B cell (primary cell): ENCODE data around the gene SYNJ2. TPM values are rescaled to one million over a fixed set of nuclear protein-coding genes. Genes with fewer than 3 reads are reported as not detected.

Experiments
- ATAC-seq: fragments of 200-7000 bp; cut with Tn5 transposase; one replicate; pipeline ENCODE4 v1.10.0; 2021; ENCODE audit warnings: low read depth, mild to moderate bottlenecking, moderate number of reproducible peaks, moderate library complexity
- CTCF ChIA-PET: fragments of 350-600 bp; sonication (Branson Sonifier 250); formaldehyde crosslinking; loops from one replicate; lab custom pipeline; 2021; ENCODE audit warnings: antibody characterized with exemption, inconsistent platforms; lab: Charles Lee
- POLR2A ChIA-PET: fragments of 350-600 bp; sonication (Branson Sonifier 250); formaldehyde crosslinking; loops from one replicate; lab custom pipeline; 2021; ENCODE audit warnings: antibody characterized with exemption; lab: Charles Lee
- DNase-seq: peaks from one replicate; pipeline ENCODE4 v3.0.0; 2013
- H2AFZ ChIP-seq: 2 replicates; pipeline ENCODE4 v1.6.1; 2012; ENCODE audit warnings: mild to moderate bottlenecking, low read depth, low read length; ENCODE audit not compliant: insufficient read depth, poor library complexity, severe bottlenecking
- H3K27ac ChIP-seq, 2 donors: 1 replicate in 1 of 2; 2 replicates in 1 of 2; pipeline ENCODE4 v1.5.1; 2012 to 2013; ENCODE audit warnings: low read length in 2 of 2, mild to moderate bottlenecking in 2 of 2, moderate library complexity in 1 of 2
- H3K27me3 ChIP-seq, 4 experiments: fragments of 200-600 bp in 1 of 4; sonication (generic) in 1 of 4; replicated peaks in 1 of 4; 1 replicate in 2 of 4; 2 replicates in 2 of 4; pipeline versions ENCODE4 v1.6.1 to v1.7.0; 2013 to 2016; ENCODE audit warnings: low read length in 3 of 4, mild to moderate bottlenecking in 2 of 4, mixed read lengths in 1 of 4, moderate library complexity in 1 of 4; ENCODE audit not compliant: insufficient read depth in 4 of 4, control insufficient read depth in 3 of 4; ENCODE audit errors: control extremely low read depth in 1 of 4
- H3K36me3 ChIP-seq, 2 experiments: replicated peaks in 1 of 2; 1 replicate in 1 of 2; 2 replicates in 1 of 2; pipeline versions ENCODE4 v1.6.1 to v1.7.1; 2013; ENCODE audit warnings: low read length in 1 of 2; ENCODE audit not compliant: insufficient read depth in 2 of 2, control insufficient read depth in 1 of 2; ENCODE audit errors: control extremely low read depth in 1 of 2, extremely low read depth in 1 of 2
- H3K4me1 ChIP-seq, 2 donors: fragments of 200-600 bp in 1 of 2; sonication (generic) in 1 of 2; 1 replicate in 1 of 2; 2 replicates in 1 of 2; pipeline versions ENCODE4 v1.5.1 to v1.6.1; 2013 to 2017; ENCODE audit warnings: low read length in 2 of 2; ENCODE audit not compliant: control insufficient read depth in 2 of 2, insufficient read depth in 2 of 2
- H3K4me2 ChIP-seq: replicated peaks from 2 replicates; pipeline ENCODE3; 2012; ENCODE audit warnings: mild to moderate bottlenecking, low read depth, low read length; ENCODE audit not compliant: poor library complexity, severe bottlenecking
- H3K4me3 ChIP-seq, 5 experiments: fragments of 200-600 bp in 1 of 5; sonication (generic) in 1 of 5; 1 replicate in 3 of 5; 2 replicates in 2 of 5; pipeline versions ENCODE4 v1.5.1 to v1.7.0; 2011 to 2016; ENCODE audit warnings: low read length in 4 of 5, mild to moderate bottlenecking in 4 of 5, low read depth in 2 of 5, control low read depth in 1 of 5, moderate library complexity in 1 of 5; ENCODE audit not compliant: insufficient read depth in 1 of 5; ENCODE audit errors: control extremely low read depth in 1 of 5, extremely low read depth in 1 of 5
- H3K79me2 ChIP-seq: fragments of 200-600 bp; sonication (generic); one replicate; pipeline ENCODE4 v1.6.0; 2016; ENCODE audit warnings: low read length; ENCODE audit not compliant: control insufficient read depth, insufficient read depth
- H3K9ac ChIP-seq: fragments of 200-600 bp; sonication (generic); 2 replicates; pipeline ENCODE4 v1.6.1; 2017; ENCODE audit warnings: mild to moderate bottlenecking, low read length, moderate library complexity
- H3K9me3 ChIP-seq, 3 donors: one replicate each; pipeline versions ENCODE4 v1.6.1 to v1.7.1; 2013; ENCODE audit warnings: low read length in 2 of 3; ENCODE audit not compliant: control insufficient read depth in 2 of 3, insufficient read depth in 1 of 3; ENCODE audit errors: control extremely low read depth in 1 of 3
- H4K20me1 ChIP-seq: 2 replicates; pipeline ENCODE4 v1.6.0; 2012; ENCODE audit warnings: mild to moderate bottlenecking, low read length; ENCODE audit not compliant: insufficient read depth, control insufficient read depth, poor library complexity, severe bottlenecking
- H3K27ac Mint-ChIP-seq: one replicate; pipeline ENCODE4 v1.8.0; 2021; ENCODE audit warnings: mixed read lengths
- H3K27me3 Mint-ChIP-seq: one replicate; pipeline ENCODE4 v1.8.0; 2021; ENCODE audit warnings: mixed read lengths
- H3K4me1 Mint-ChIP-seq: one replicate; pipeline ENCODE4 v1.8.0; 2021; ENCODE audit warnings: mixed read lengths
- H3K4me3 Mint-ChIP-seq: one replicate; pipeline ENCODE4 v1.8.0; 2021; ENCODE audit warnings: mixed read lengths
- H3K9me3 Mint-ChIP-seq: one replicate; pipeline ENCODE4 v1.8.0; 2022; ENCODE audit warnings: mixed read lengths; ENCODE audit not compliant: insufficient read depth
- EZH2 ChIP-seq: IDR thresholded peaks from 2 replicates; pipeline ENCODE4 v1.6.1; 2012; ENCODE audit warnings: borderline replicate concordance, low read depth, mild to moderate bottlenecking, moderate library complexity, low read length; ENCODE audit not compliant: insufficient read depth, poor library complexity, severe bottlenecking
- WGBS: methylation state at CpG from one replicate; pipeline ENCODE4 v1.1.5; 2013; ENCODE audit warnings: missing lambda C conversion rate; ENCODE audit not compliant: insufficient coverage; 5-methylcytosine and 5-hydroxymethylcytosine counted together
- intact Hi-C: fragments of 100-400 bp; cut with micrococcal nuclease; formaldehyde crosslinking; loops from one replicate; pipeline ENCODE4 v1.10.0; 2022
- polyA plus RNA-seq: library from polyadenylated mRNA; depleted of rRNA; stranded (reverse); fragments of >200 nt; gene quantifications from 2 replicates; pipeline ENCODE4 v1.2.3, GENCODE V29; 2012
- total RNA-seq, 2 donors: library from RNA; stranded (reverse); fragments of 120-200 nt in 1 of 2; gene quantifications; 1 replicate in 1 of 2; 2 replicates in 1 of 2; pipeline versions ENCODE4 v1.2.3 to v1.2.4, GENCODE V29; 2013 to 2022
- TF ChIP-seq, protein P1 (sequence below): fragments of 200-600 bp; IDR thresholded peaks from one replicate; pipeline ENCODE4 v1.8.0; 2022; ENCODE audit warnings: antibody characterized with exemption, mild to moderate bottlenecking

Gene SYNJ2
- total and polyA plus RNA-seq, 2 donors (not counting 1 experiment from before 2014, with no cell fraction given) = 5.2 to 11.4 TPM

- H3K27me3 ChIP-seq = no peaks in the 10 kb centered on the region
- H3K4me1 ChIP-seq = peaks cover 18 to 23% of the 10 kb centered on the region in 2 donors
- ChIA-PET POLR2A (no interaction called here), CTCF (interaction anchor here (0.6 to 2.4 kb wide), 26 partner anchors 7 to 269 kb away, joined by 3 to 27 read pairs (median 4); partner anchors contain the start of gene SYNJ2)
- 5% methylated on average over 18 of the region's 21 CpGs for WGBS
- peak overlapping the region; percentile 97 for H3K27ac Mint-ChIP-seq
- ATAC-seq (peak; percentile 72), DNase-seq (peak; percentile 90)
- peak overlapping the region; percentile 58 for H3K9ac ChIP-seq
- no peaks in the 10 kb centered on the region for H3K9me3 Mint-ChIP-seq
- TF ChIP-seq, protein P1, sequence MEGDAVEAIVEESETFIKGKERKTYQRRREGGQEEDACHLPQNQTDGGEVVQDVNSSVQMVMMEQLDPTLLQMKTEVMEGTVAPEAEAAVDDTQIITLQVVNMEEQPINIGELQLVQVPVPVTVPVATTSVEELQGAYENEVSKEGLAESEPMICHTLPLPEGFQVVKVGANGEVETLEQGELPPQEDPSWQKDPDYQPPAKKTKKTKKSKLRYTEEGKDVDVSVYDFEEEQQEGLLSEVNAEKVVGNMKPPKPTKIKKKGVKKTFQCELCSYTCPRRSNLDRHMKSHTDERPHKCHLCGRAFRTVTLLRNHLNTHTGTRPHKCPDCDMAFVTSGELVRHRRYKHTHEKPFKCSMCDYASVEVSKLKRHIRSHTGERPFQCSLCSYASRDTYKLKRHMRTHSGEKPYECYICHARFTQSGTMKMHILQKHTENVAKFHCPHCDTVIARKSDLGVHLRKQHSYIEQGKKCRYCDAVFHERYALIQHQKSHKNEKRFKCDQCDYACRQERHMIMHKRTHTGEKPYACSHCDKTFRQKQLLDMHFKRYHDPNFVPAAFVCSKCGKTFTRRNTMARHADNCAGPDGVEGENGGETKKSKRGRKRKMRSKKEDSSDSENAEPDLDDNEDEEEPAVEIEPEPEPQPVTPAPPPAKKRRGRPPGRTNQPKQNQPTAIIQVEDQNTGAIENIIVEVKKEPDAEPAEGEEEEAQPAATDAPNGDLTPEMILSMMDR = peak; percentile 74
- no peak for TF ChIP-seq EZH2
- no peaks in the 10 kb centered on the region for H3K79me2 ChIP-seq
- peak overlapping the region; percentile 87 for H3K4me3 Mint-ChIP-seq
- intact Hi-C loops = loop anchor here (1.0 to 5.0 kb wide), 2 partner anchors 44 to 46 kb away; no protein-coding TSS in a partner anchor
- H4K20me1 ChIP-seq = no peaks in the 10 kb centered on the region
- H3K4me3 ChIP-seq = peak overlapping the region in 4 of 5 experiments; percentile 30 to 53 (median 38)
- peaks cover 33% of the 10 kb centered on the region for H3K4me1 Mint-ChIP-seq
- H2AFZ ChIP-seq = peak overlapping the region; percentile 69
- H3K36me3 ChIP-seq = no peaks in the 10 kb centered on the region
- peak overlapping the region; percentile 75 for H3K4me2 ChIP-seq
- H3K9me3 ChIP-seq = peaks cover 0 to 4% (median 0%) of the 10 kb centered on the region in 3 donors
- no peaks in the 10 kb centered on the region for H3K27me3 Mint-ChIP-seq
- peak overlapping the region; percentile 62 to 63 for H3K27ac ChIP-seq
Observed at GRCh38 chr6:158026054-158026900, 44.6 kb downstream of the SYNJ2 start.
